Measurements from ENCODE around the gene PSMA4. TPM values are rescaled to one million over a fixed set of nuclear protein-coding genes. Genes with fewer than 3 reads are reported as not detected.

Gene PSMA4
- total RNA-seq, 4 donors from 2014 or later, result 99.9 to 191 (median 118) TPM

GRCh38 chr15:78597583-78597982 lies 57.3 kb downstream of the PSMA4 start:
- no peaks in the 10 kb centered on the region for H3K36me3 ChIP-seq
- no peaks in the 10 kb centered on the region for H3K4me1 ChIP-seq
- H3K27me3 ChIP-seq, result peaks cover 3% of the 10 kb centered on the region
- TF ChIP-seq POLR2A (IDR thresholded peaks at IDR 0.05), result no peak
- no peak for TF ChIP-seq EP300 (IDR thresholded peaks at IDR 0.05)
- TF ChIP-seq CTCF (IDR thresholded peaks at IDR 0.05), result no peak
- no peak for TF ChIP-seq POLR2AphosphoS5 (IDR thresholded peaks at IDR 0.05)
- no peak overlapping the region for H3K4me3 ChIP-seq
- no peaks in the 10 kb centered on the region for H3K9me3 ChIP-seq
- no peak for ATAC-seq
- H3K27ac ChIP-seq, result no peak overlapping the region
- 92 to 100% methylated on average over 1 of the region's 1 CpG for WGBS, 2 donors (ENCODE audit: low coverage in 1 of 2)

- Histone ChIP-seq H3K4me1 (no peaks in the 10 kb centered on the region), H3K27me3 (peaks cover 7% of the 10 kb centered on the region), H3K27ac (no peak overlapping the region), H3K9me3 (no peaks in the 10 kb centered on the region), H3K4me3 (no peak overlapping the region), H3K36me3 (no peaks in the 10 kb centered on the region)
- WGBS, 2 donors (ENCODE audit: low coverage in 1 of 2), result 89 to 100% methylated on average over 3 of the region's 3 CpGs
- TF ChIP-seq POLR2AphosphoS5 (IDR thresholded peaks at IDR 0.05) (no peak), POLR2A (IDR thresholded peaks at IDR 0.05) (no peak), EP300 (IDR thresholded peaks at IDR 0.05) (no peak), CTCF (IDR thresholded peaks at IDR 0.05) (no peak)
- ATAC-seq, result no peak
Measured at GRCh38 chr15:78598348-78598747, 58.1 kb downstream of the PSMA4 start.

- Histone ChIP-seq H3K4me1 (no peaks in the 10 kb centered on the region), H3K27ac (no peak overlapping the region), H3K27me3 (peaks cover 8% of the 10 kb centered on the region), H3K36me3 (no peaks in the 10 kb centered on the region), H3K9me3 (no peaks in the 10 kb centered on the region), H3K4me3 (no peak overlapping the region)
- ATAC-seq, result no peak
- TF ChIP-seq POLR2A (IDR thresholded peaks at IDR 0.05) (no peak), CTCF (IDR thresholded peaks at IDR 0.05) (no peak), POLR2AphosphoS5 (IDR thresholded peaks at IDR 0.05) (no peak), EP300 (IDR thresholded peaks at IDR 0.05) (no peak)
Measured at GRCh38 chr15:78599189-78599588, 58.9 kb downstream of the PSMA4 start.

Small RNA genes lying within 50 kb of the gene (small RNA-seq; reads per million reads assigned to genes)
- 0 reads per million in 4 donors for gene AC067863.2

Other genes starting within 250 kb of the PSMA4 start
- 10 to 100 TPM; 31.1 to 59.0 (median 44.4) TPM for gene SKIC8, start 240.8 kb upstream of the PSMA4 start, total RNA-seq
- 1 to 10 TPM in 2 of 4 donors, under 1 TPM in 1, not detected in 1; 0.50 to 5.3 (median 3.6) TPM for gene CRABP1, start 200.1 kb upstream of the PSMA4 start, total RNA-seq
- gene IREB2, start 102.2 kb upstream of the PSMA4 start, total RNA-seq, result 10 to 100 TPM; 16.9 to 33.5 (median 25.9) TPM
- gene HYKK, start 32.9 kb upstream of the PSMA4 start, total RNA-seq, result 10 to 100 TPM in 1 of 4 donors, 1 to 10 TPM in 3; 4.7 to 13.7 (median 5.7) TPM
- gene CHRNA5, start 25.1 kb downstream of the PSMA4 start, total RNA-seq, result 1 to 10 TPM in 3 of 4 donors, under 1 TPM in 1; 0.93 to 4.0 (median 1.6) TPM
- 1 to 10 TPM in 3 of 4 donors, not detected in 1; 1.1 to 3.1 (median 1.1) TPM for gene CHRNA3, start 80.6 kb downstream of the PSMA4 start, total RNA-seq
- gene CHRNB4, start 100.8 kb downstream of the PSMA4 start, total RNA-seq, result 1 to 10 TPM in 1 of 4 donors, under 1 TPM in 1, not detected in 2; 0.10 to 1.1 TPM

Measured in gastroesophageal sphincter (tissue), 4 donors.